ENCODE measurements around the gene SMARCA2. TPM values are rescaled to one million over a fixed set of nuclear protein-coding genes. Genes with fewer than 3 reads are reported as not detected.

Gene SMARCA2
- total RNA-seq, 1 donor from 2014 or later: 131 TPM

DNA sequence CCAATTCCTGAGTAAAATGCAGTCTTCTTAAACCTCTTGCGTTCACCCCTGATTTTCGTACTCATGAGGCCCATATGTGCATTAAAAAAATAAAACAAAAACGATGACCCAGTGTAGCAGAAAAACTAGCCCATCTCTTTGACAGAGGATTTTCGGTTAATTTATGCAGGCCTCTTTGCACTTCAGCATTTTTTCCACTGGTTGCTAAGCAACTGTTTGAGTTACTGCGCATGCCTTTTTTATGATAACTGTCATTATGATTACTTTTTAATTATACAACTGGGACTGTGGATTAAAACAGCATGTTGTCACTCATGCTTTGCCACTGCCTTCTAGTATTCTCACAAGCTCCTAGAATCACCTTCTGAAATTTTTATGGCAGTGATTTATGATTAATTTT is 165.0 kb downstream of the SMARCA2 start:
- DNase-seq (ENCODE audit: extremely low spot score, unreplicated experiment): no peak
- H3K9me3 Mint-ChIP-seq: no peaks in the 10 kb centered on the region

DNA sequence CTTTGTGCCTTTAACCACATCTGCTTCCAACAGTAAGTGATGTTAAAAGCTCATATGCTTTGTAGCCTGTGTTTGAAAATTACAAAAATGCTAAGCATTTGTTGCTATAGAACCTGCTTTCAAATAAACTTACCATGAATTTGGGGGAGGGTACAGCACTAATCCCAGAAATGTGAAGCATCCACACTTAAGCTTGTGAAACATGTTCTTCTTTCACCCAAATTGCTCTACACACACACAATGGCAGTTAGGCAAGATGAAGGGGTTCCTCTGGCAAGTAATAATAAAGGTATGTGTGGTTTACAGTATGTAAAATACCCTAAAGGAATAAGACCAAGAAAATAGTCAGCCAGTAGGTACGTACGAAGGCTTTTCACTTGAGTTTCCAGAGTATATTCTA is 165.6 kb downstream of the SMARCA2 start:
- no peak for DNase-seq (ENCODE audit: extremely low spot score, unreplicated experiment)
- H3K4me1 Mint-ChIP-seq (ENCODE audit: unreplicated experiment): peaks cover 24% of the 10 kb centered on the region
- H3K36me3 Mint-ChIP-seq: peaks cover 23% of the 10 kb centered on the region
- H3K4me3 Mint-ChIP-seq: no peak overlapping the region
- H3K27me3 Mint-ChIP-seq: no peaks in the 10 kb centered on the region
- H3K27ac Mint-ChIP-seq: no peak overlapping the region
- no peak for TF ChIP-seq CTCF (conservative IDR thresholded peaks at IDR 0.05)
- H3K9me3 Mint-ChIP-seq: no peaks in the 10 kb centered on the region

More for the DNA sequence above, 165.0 kb downstream of the SMARCA2 start:
- Mint-ChIP-seq H3K36me3 (peaks cover 22% of the 10 kb centered on the region), H3K27me3 (no peaks in the 10 kb centered on the region), H3K27ac (peak overlapping the region; percentile 12), H3K4me1 (ENCODE audit: unreplicated experiment) (peaks cover 24% of the 10 kb centered on the region), H3K4me3 (no peak overlapping the region)
- TF ChIP-seq CTCF (conservative IDR thresholded peaks at IDR 0.05): no peak

DNA sequence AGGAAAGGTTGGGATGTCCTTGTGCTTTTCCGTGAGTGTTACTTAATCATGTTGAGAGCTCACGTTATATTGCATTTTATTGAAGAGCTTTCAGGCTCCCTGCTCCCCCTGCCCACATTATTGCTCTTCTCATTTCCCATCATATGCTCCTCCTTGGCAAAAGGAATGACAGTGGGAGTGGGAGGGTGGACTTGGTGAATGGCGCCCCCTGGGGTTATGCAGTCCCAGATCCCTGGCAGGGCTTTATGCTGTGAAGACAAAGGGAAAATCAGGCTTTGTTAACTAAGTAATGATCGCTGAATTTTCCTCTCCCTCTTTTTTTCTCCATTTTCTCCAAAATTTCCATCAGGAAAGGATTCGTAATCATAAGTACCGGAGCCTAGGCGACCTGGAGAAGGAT is 166.6 kb downstream of the SMARCA2 start:
- no peak overlapping the region for H3K4me3 Mint-ChIP-seq
- H3K9me3 Mint-ChIP-seq: no peaks in the 10 kb centered on the region
- H3K36me3 Mint-ChIP-seq: peaks cover 27% of the 10 kb centered on the region
- peaks cover 24% of the 10 kb centered on the region for H3K4me1 Mint-ChIP-seq (ENCODE audit: unreplicated experiment)
- no peak overlapping the region for H3K27ac Mint-ChIP-seq
- TF ChIP-seq CTCF (conservative IDR thresholded peaks at IDR 0.05): peak; percentile 67
- DNase-seq (ENCODE audit: extremely low spot score, unreplicated experiment): no peak
- H3K27me3 Mint-ChIP-seq: no peaks in the 10 kb centered on the region

- peaks cover 14% of the 10 kb centered on the region for H3K4me1 Mint-ChIP-seq (ENCODE audit: unreplicated experiment)
- no peaks in the 10 kb centered on the region for H3K9me3 Mint-ChIP-seq
- peaks cover 37% of the 10 kb centered on the region for H3K36me3 Mint-ChIP-seq
- no peak overlapping the region for H3K27ac Mint-ChIP-seq
- no peaks in the 10 kb centered on the region for H3K27me3 Mint-ChIP-seq
- TF ChIP-seq CTCF (conservative IDR thresholded peaks at IDR 0.05): no peak
- no peak for DNase-seq (ENCODE audit: extremely low spot score, unreplicated experiment)
- H3K4me3 Mint-ChIP-seq: no peak overlapping the region
These were observed 175.9 kb downstream of the SMARCA2 start for GRCh38 chr9:2190939-2191608.

DNA sequence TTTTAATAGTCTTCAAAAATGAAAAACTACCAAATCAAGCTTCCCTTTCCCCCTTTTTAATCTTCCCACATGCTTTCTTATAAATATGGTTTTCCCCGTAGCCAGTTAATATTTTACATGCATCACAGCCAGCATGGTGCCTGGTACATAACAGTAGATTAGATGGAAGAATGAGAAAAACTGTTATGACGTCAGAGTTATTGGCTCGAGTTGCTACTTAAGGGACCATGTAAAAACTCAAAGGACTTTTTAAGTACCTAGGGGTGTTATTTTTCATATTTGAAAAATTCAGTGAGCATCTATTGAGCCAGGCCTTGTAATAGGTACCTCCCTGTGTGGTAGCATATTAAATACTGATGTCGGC is 176.4 kb downstream of the SMARCA2 start:
- Mint-ChIP-seq H3K27ac (no peak overlapping the region), H3K4me3 (no peak overlapping the region), H3K9me3 (no peaks in the 10 kb centered on the region), H3K4me1 (ENCODE audit: unreplicated experiment) (peaks cover 14% of the 10 kb centered on the region), H3K36me3 (peaks cover 36% of the 10 kb centered on the region), H3K27me3 (no peaks in the 10 kb centered on the region)
- no peak for TF ChIP-seq CTCF (conservative IDR thresholded peaks at IDR 0.05)
- no peak for DNase-seq (ENCODE audit: extremely low spot score, unreplicated experiment)
